ENCODE data around the gene A1CF.
"Not testable (repeated sequence)": the region's sequence is repeated elsewhere in the genome, so short reads cannot be mapped to it uniquely, and the experiment has no call there.

A1CF gene

GRCh38 chr10:50894312-50894711 is 8.9 kb upstream of the A1CF start:
- POLR2A ChIA-PET (ENCODE audit: low non-redundant PET) = no interaction called here
- TF ChIP-seq CTCF (conservative IDR thresholded peaks at IDR 0.05; ENCODE audit: low read depth) = no peak
- DNase-seq (ENCODE audit: low spot score) = no peak
- CTCF ChIA-PET = no interaction called here
- no peak overlapping the region for H3K27ac ChIP-seq

GRCh38 chr10:50892467-50892866 is 7.0 kb upstream of the A1CF start:
- POLR2A ChIA-PET (ENCODE audit: low non-redundant PET) = no interaction called here
- no peak for TF ChIP-seq CTCF (conservative IDR thresholded peaks at IDR 0.05; ENCODE audit: low read depth)
- no peak for DNase-seq (ENCODE audit: low spot score)
- H3K27ac ChIP-seq = no peak overlapping the region
- CTCF ChIA-PET = no interaction called here

- H3K27ac ChIP-seq = no peak overlapping the region
- ChIA-PET CTCF (no interaction called here), POLR2A (ENCODE audit: low non-redundant PET) (no interaction called here)
- DNase-seq (ENCODE audit: low spot score) = no peak
- TF ChIP-seq CTCF (conservative IDR thresholded peaks at IDR 0.05; ENCODE audit: low read depth) = no peak
These were observed 1.1 kb downstream of the A1CF start for GRCh38 chr10:50884302-50884701.

- ChIA-PET CTCF (no interaction called here), POLR2A (ENCODE audit: low non-redundant PET) (no interaction called here)
- DNase-seq (ENCODE audit: low spot score) = no peak
- no peak overlapping the region for H3K27ac ChIP-seq
- no peak for TF ChIP-seq CTCF (conservative IDR thresholded peaks at IDR 0.05; ENCODE audit: low read depth)
These were observed 1.8 kb downstream of the A1CF start for GRCh38 chr10:50883629-50884028.

GRCh38 chr10:50882540-50882983 is 2.9 kb downstream of the A1CF start:
- TF ChIP-seq CTCF (conservative IDR thresholded peaks at IDR 0.05; ENCODE audit: low read depth) = no peak
- ChIA-PET POLR2A (ENCODE audit: low non-redundant PET) (no interaction called here), CTCF (interaction anchor here (0.6 kb wide), 3 partner anchors 9 to 652 kb away, joined by 3 read pairs; no protein-coding TSS in a partner anchor)
- DNase-seq (ENCODE audit: low spot score) = no peak
- no peak overlapping the region for H3K27ac ChIP-seq

GRCh38 chr10:50881046-50881445 is 4.4 kb downstream of the A1CF start:
- DNase-seq (ENCODE audit: low spot score); H3K27ac ChIP-seq; CTCF ChIA-PET; POLR2A ChIA-PET (ENCODE audit: low non-redundant PET): not testable (repeated sequence)

GRCh38 chr10:50876429-50876828 is 9.0 kb downstream of the A1CF start:
- no peak for TF ChIP-seq CTCF (conservative IDR thresholded peaks at IDR 0.05; ENCODE audit: low read depth)
- DNase-seq (ENCODE audit: low spot score) = no peak
- CTCF ChIA-PET = no interaction called here
- H3K27ac ChIP-seq = no peak overlapping the region
- POLR2A ChIA-PET (ENCODE audit: low non-redundant PET) = no interaction called here
